Uterus (tissue), 4 donors: Measurements from ENCODE around the gene KCNRG. TPM values are rescaled to one million over a fixed set of nuclear protein-coding genes. Genes with fewer than 3 reads are reported as not detected.
"Not testable (repeated sequence)": the region's sequence is repeated elsewhere in the genome, so short reads cannot be mapped to it uniquely, and the experiment has no call there.

ENCODE experiments used
- DNase-seq, 2 donors: peaks; one replicate each; pipeline ENCODE4 v3.0.0-alpha.2; 2019 to 2020
- H3K27ac ChIP-seq, 2 donors: fragments of 200-600 bp; sonication (generic); 1 replicate in 1 of 2; 2 replicates in 1 of 2; pipeline ENCODE4 v1.5.1; 2016 to 2018
- H3K27me3 ChIP-seq, 2 donors: fragments of 200-600 bp; sonication (generic); one replicate each; pipeline ENCODE4 v1.5.1; 2018 to 2019; ENCODE audit warnings: control low read depth in 1 of 2
- H3K36me3 ChIP-seq, 2 donors: fragments of 200-600 bp; sonication (generic); one replicate each; pipeline ENCODE4 v1.5.1; 2019; ENCODE audit warnings: control low read depth in 1 of 2
- H3K4me1 ChIP-seq, 2 donors: fragments of 200-600 bp; sonication (generic); one replicate each; pipeline ENCODE4 v1.5.1; 2018 to 2019; ENCODE audit warnings: control low read depth in 1 of 2
- H3K4me3 ChIP-seq, 2 donors: fragments of 200-600 bp; sonication (generic); 1 replicate in 1 of 2; 2 replicates in 1 of 2; pipeline ENCODE4 v1.5.1; 2018 to 2019; ENCODE audit warnings: mild to moderate bottlenecking in 1 of 2
- H3K9me3 ChIP-seq, 2 donors: fragments of 200-600 bp; sonication (generic); one replicate each; pipeline ENCODE4 v1.5.1; 2019; ENCODE audit warnings: control low read depth in 1 of 2
- POLR2A ChIP-seq, 2 donors: fragments of 450-650 bp; IDR thresholded peaks; one replicate each; pipeline ENCODE4 v1.6.1; 2016; ENCODE audit warnings: antibody characterized with exemption in 2 of 2, mild to moderate bottlenecking in 1 of 2, moderate library complexity in 1 of 2
- intact Hi-C: fragments of 100-400 bp; cut with DNase I; formaldehyde crosslinking; loops from one replicate; pipeline ENCODE4 v1.15.1; 2023; ENCODE audit warnings: low total_unique reads
- total RNA-seq, 4 donors: library from RNA; depleted of rRNA in 3 of 4; stranded (reverse); fragments of >200 nt in 3 of 4; gene quantifications; one replicate each; pipeline versions ENCODE4 v1.1.0 to v1.2.4, GENCODE V29; 2014 to 2023
- TF ChIP-seq, protein P1 (sequence below), 4 experiments: fragments of 200-600 bp in 2 of 4; fragments of 450-650 bp in 2 of 4; sonication (generic) in 2 of 4; IDR thresholded peaks; one replicate each; pipeline ENCODE4 v1.5.1; 2016 to 2019; ENCODE audit warnings: antibody characterized with exemption in 4 of 4, mild to moderate bottlenecking in 2 of 4, moderate library complexity in 1 of 4
- donor health status: DM: yes; HTN: yes; CAD: no.

Gene KCNRG
- total RNA-seq, 4 donors from 2014 or later, result 0.51 to 6.4 (median 1.7) TPM; not detected in 1

GRCh38 chr13:49977992-49978391 is 37.3 kb upstream of the KCNRG start:
- no peak overlapping the region for H3K27ac ChIP-seq
- H3K36me3 ChIP-seq, result no peaks in the 10 kb centered on the region
- no peaks in the 10 kb centered on the region for H3K4me1 ChIP-seq
- TF ChIP-seq, protein P1, sequence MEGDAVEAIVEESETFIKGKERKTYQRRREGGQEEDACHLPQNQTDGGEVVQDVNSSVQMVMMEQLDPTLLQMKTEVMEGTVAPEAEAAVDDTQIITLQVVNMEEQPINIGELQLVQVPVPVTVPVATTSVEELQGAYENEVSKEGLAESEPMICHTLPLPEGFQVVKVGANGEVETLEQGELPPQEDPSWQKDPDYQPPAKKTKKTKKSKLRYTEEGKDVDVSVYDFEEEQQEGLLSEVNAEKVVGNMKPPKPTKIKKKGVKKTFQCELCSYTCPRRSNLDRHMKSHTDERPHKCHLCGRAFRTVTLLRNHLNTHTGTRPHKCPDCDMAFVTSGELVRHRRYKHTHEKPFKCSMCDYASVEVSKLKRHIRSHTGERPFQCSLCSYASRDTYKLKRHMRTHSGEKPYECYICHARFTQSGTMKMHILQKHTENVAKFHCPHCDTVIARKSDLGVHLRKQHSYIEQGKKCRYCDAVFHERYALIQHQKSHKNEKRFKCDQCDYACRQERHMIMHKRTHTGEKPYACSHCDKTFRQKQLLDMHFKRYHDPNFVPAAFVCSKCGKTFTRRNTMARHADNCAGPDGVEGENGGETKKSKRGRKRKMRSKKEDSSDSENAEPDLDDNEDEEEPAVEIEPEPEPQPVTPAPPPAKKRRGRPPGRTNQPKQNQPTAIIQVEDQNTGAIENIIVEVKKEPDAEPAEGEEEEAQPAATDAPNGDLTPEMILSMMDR (IDR thresholded peaks at IDR 0.05), result no peak
- TF ChIP-seq POLR2A (IDR thresholded peaks at IDR 0.05), result no peak
- no peak overlapping the region for H3K4me3 ChIP-seq
- DNase-seq, result no peak
- H3K27me3 ChIP-seq, result no peaks in the 10 kb centered on the region
- H3K9me3 ChIP-seq, result no peaks in the 10 kb centered on the region
- intact Hi-C loops, result no loop called here

DNA sequence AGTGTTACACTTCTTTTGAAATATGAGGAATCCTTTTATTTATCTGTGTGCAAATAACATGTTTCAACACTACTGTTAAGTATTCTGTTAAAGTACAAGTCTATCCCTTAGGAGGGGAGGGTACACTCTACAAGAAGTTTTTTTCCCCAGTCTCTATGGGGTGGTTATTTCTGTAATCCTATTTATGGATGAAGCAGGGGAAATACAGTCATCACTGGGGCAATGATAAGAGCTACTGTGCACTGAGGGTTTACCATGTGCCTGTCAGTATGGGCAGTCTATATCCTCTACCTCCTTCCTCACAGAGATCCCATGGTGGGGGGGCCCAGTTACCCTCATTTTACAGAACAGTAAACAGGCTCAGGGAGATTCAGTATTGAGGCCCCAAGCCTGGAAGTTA is 35.0 kb upstream of the KCNRG start:
- Histone ChIP-seq H3K36me3 (no peaks in the 10 kb centered on the region), H3K4me1 (no peaks in the 10 kb centered on the region), H3K9me3 (no peaks in the 10 kb centered on the region), H3K27ac (no peak overlapping the region), H3K27me3 (no peaks in the 10 kb centered on the region), H3K4me3 (no peak overlapping the region)
- TF ChIP-seq, protein P1 (IDR thresholded peaks at IDR 0.05), result no peak
- no peak for TF ChIP-seq POLR2A (IDR thresholded peaks at IDR 0.05)
- no peak for DNase-seq
- intact Hi-C loops, result no loop called here

DNA sequence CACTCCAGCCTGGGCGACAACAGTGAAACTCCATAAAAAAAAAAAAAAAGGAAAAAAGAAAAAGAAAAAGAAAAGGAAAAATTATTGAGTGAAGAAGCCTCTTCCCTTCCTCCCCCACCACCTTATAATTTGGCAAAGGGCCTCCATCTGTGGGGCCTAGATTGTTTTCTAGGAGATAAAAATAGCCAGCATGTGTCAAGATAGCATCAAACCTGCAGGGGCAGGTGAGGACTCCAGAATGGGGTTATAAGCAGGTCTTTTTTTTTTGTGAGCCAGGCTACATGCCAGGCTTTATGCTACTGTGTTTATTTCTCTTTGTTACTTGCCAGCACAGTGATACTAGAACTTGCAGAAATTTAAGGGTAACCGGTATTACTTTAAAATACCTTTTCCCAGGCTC is 30.1 kb upstream of the KCNRG start:
- intact Hi-C loops, result no loop called here

DNA sequence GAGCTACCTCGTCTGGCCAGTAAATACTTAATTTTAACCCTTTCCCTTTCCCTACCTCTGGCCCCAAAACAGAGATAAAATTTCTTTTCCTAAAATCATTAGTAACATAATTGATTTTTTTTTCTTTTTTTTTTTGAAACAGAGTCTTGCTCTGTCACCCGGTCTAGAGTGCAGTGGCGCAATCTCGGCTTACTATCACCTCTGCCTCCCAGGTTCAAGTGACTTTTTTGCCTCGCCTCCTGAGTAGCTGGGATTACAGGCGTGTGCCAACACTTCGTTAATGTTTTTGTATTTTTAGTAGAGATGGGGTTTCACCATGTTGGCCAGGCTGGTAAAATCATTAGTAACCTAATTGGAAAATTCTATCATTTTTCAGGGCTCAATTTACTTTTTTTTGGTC is 28.8 kb upstream of the KCNRG start:
- no peaks in the 10 kb centered on the region for H3K9me3 ChIP-seq
- no peak for DNase-seq
- no peaks in the 10 kb centered on the region for H3K4me1 ChIP-seq
- H3K27me3 ChIP-seq, result no peaks in the 10 kb centered on the region
- no peak overlapping the region for H3K4me3 ChIP-seq
- H3K36me3 ChIP-seq, result no peaks in the 10 kb centered on the region
- no peak overlapping the region for H3K27ac ChIP-seq
- intact Hi-C loops, result no loop called here
- TF ChIP-seq POLR2A (IDR thresholded peaks at IDR 0.05), result no peak
- TF ChIP-seq, protein P1 (IDR thresholded peaks at IDR 0.05), result no peak

More for the DNA sequence above, 30.1 kb upstream of the KCNRG start:
- H3K9me3 ChIP-seq, result no peaks in the 10 kb centered on the region
- DNase-seq, result no peak
- H3K27ac ChIP-seq, result no peak overlapping the region
- no peaks in the 10 kb centered on the region for H3K4me1 ChIP-seq
- H3K36me3 ChIP-seq, result no peaks in the 10 kb centered on the region
- H3K27me3 ChIP-seq, result no peaks in the 10 kb centered on the region
- TF ChIP-seq POLR2A (IDR thresholded peaks at IDR 0.05), result no peak
- TF ChIP-seq, protein P1 (IDR thresholded peaks at IDR 0.05), result no peak
- no peak overlapping the region for H3K4me3 ChIP-seq

DNA sequence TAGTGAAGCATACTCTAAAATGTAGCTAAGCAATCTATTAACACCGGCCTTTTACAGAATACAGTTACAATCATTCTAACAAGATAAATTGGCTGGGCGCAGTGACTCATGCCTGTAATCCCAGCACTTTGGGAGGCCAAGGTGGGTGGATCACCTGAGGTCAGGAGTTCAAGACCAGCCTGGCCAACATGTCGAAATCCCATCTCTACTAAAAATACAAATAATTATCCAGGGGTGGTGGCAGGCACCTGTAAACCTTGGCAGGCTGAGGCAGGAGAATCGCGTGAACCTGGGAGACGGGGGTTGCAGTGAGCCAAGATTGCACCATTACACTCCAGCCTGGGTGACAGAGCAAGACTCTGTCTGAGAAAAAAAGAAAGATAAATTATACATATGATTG is 24.6 kb upstream of the KCNRG start:
- intact Hi-C loops, H3K36me3 ChIP-seq, DNase-seq, H3K4me1 ChIP-seq, H3K27me3 ChIP-seq, H3K4me3 ChIP-seq, H3K9me3 ChIP-seq, H3K27ac ChIP-seq: not testable (repeated sequence)

DNA sequence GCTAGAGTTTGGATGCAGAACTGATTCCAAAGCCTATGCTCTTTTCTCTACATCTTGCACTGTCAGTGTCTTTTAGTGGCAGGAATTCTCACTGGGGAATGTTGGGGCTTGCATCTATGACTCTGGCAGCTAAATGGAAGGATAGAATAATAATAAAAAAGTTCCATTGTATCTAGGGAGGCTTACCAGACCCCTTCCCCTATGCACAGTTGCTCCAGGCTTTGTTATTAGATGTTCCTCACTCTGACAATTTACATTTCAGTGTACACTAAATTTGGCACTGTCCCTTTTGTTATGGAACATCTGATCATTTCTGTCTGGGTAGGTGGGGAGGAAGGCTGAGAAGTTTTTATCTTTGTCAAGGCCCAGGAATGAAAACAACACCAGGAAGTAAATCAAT is 22.1 kb upstream of the KCNRG start:
- DNase-seq, result no peak
- Histone ChIP-seq H3K36me3 (no peaks in the 10 kb centered on the region), H3K4me1 (no peaks in the 10 kb centered on the region), H3K4me3 (no peak overlapping the region), H3K9me3 (no peaks in the 10 kb centered on the region), H3K27me3 (no peaks in the 10 kb centered on the region), H3K27ac (no peak overlapping the region)
- intact Hi-C loops, result no loop called here
- no peak for TF ChIP-seq POLR2A (IDR thresholded peaks at IDR 0.05)
- TF ChIP-seq, protein P1 (IDR thresholded peaks at IDR 0.05), result no peak
